NCI-H2107 treated with DMSO at 0.1 percent for 48 hours (cell line): Measurements from ENCODE around the gene SOWAHA.
"Not testable (repeated sequence)": the region's sequence is repeated elsewhere in the genome, so short reads cannot be mapped to it uniquely, and the experiment has no call there.

ENCODE experiments used
- DNase-seq: peaks from one replicate; lab custom pipeline; 2025; ENCODE audit not compliant: unreplicated experiment; lab: John Stamatoyannopoulos, UW

The SOWAHA gene

DNA sequence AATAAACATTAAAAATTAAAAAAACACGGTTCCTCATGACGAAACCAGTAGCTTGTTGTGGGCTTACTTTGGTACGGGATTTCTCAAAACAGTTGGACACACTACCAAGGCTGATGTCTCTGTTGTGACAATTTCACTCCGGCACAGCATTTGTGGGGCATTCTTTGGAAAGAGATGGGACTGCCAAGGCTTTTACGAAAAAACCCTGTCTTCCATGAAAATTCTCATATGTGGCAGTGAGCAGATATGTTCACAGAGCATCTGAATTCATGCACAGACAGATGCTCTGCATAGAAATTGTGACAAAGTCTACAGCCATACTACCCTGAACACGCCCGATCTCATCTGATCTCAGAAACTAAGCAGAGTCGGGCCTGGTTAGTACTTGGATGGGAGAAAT lies 35.2 kb downstream of the SOWAHA start:
- no peak for DNase-seq

DNA sequence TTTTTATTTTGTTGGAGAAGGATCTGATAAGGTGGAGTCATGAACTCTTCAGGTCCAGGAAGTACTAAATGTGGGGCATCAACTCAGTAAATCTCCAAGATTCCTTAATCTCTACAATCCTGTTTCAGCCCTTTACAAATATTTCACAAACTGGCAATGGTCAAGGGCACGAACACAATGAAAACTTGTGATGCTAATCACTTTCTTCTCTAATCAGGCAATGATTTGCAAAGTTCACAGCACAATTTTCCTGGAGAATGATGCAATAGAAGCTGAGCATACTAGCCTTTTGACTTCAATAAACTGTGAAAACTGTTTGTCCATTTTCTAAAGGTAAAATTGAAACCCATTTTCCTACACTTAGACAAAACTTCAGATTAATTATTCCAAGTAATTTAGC lies 36.2 kb downstream of the SOWAHA start:
- no peak for DNase-seq

DNA sequence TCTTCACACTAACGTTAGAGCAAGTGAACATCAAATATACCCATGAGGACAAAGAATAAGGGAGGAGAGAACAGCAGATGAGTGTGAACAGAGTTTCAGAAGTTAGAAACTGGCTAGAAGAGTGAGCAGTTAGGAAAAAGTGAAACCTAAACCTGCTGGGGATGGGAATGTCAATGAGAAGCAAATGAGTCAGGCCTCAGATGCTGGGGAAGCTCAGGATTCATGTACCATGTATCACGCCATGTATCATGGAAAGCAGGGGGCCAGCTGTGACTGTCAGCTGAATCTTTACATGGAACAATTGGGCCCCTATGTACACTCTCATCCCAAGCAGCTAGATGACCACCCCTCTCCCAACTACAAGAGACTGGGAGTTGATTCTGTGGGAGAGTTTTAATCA lies 37.0 kb downstream of the SOWAHA start:
- no peak for DNase-seq

DNA sequence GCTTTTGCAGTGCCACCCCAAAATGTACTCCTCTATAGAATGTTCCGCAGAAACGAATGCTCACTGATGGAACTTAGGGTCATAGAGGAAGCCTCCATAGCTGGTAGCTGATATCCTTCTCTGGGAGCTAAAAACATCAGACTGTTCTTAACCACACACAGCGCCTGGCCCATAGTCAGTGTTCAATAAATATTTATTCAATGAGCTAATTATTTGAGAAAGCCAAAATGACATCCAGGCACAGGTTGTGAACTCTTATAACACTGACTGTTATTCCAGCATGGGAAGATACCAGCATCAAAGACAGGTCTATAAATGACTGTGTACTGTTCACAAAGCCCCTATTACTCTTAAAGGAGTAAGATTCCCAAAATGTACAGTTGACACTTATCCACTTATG lies 40.2 kb downstream of the SOWAHA start:
- DNase-seq: no peak

DNA sequence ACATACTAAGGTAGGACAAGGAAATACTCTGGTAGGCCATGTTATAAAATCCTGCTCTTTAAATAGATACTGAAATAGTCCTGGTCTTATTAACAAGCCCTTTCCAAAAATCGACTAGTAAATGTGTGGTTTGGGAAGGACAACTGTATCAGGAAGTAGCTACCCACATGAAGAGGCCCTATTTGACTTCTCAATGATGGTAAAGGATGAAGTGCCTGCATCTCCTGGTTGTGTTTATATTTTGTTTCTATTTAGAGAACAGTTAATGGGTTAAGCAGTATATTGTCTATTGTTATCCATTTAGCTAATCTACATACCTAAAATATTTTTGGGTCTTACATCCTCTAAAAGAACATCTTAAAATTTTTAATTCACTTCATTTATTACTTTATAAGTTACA lies 40.7 kb downstream of the SOWAHA start:
- no peak for DNase-seq

DNA sequence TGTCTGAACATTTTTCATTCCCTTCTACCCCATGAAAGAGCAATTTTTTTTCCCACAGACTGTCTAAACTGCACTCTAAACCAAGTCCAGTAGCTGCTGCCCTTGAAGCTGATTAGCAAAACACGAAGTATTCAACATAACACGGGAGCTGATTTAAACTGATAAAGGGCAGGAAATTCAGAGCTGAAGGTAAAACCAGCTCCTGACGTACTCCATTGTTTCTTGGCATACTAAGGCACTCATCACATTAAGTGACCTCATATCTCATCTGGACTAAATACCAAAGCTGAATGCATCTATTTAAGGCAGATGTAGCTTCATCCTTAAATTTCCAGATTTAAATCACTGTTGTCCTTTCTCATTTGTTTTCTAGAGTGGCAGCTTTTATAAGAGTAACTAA lies 41.2 kb downstream of the SOWAHA start:
- no peak for DNase-seq

DNA sequence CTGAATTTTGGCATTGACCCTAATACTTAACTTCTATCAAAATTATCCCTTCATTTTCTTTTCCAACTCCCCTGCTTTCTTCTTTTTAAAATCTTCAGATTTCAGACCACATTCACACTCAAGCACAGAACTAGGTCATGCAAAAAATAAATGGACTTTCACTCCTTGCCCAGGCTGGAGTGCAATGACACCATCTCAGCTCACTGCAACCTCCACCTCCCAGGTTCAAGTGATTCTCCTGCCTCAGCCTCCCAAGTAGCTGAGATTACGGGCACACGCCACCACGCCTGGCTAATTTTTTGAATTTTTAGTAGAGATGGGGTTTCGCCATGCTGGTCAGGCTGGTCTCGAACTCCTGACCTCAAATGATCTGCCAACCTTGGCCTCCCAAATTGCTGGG lies 41.9 kb downstream of the SOWAHA start:
- DNase-seq: not testable (repeated sequence)

DNA sequence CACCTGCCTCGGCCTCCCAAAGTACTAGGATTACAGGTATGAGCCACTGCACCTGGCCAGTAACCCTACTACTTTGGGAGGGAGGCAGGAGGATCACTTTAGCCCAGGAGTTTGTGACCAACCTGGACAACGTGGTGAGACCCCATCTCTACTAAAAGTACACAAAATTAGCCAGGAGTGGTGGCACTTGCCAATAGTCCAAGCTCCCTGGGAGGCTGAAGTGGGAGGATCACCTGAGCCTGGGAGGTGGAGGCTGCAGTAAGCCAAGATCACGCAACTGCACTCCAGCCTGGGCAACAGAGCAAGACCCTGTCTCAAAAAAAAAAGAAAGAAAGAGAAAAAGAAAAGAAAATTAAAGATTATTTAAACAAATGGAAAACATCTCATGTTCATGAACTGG lies 42.9 kb downstream of the SOWAHA start:
- DNase-seq: no peak

DNA sequence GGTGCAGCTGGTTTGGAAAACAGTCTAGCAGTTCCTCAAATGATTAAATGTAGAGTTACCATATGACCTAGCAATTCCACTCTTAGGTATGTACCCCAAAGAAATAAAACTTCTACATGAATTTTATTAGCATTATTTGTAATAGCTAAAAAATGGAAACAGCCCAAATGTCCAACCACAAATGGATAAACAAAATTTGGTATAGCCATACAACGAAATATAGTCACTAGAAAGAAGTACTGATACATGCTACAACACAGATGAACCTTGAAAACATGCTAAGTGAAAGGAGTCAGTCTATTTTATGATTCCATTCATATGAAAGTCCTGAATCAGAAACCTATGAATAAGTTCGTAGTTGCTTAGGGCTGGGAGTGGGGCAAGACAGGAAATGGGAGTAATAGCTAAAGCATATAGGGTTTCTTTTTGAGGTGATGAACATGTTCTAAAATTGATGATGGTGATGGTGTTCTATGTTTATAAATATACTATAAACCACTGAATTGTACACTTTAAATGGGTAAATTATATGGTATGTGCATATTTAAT lies 46.9 kb downstream of the SOWAHA start:
- no peak for DNase-seq

DNA sequence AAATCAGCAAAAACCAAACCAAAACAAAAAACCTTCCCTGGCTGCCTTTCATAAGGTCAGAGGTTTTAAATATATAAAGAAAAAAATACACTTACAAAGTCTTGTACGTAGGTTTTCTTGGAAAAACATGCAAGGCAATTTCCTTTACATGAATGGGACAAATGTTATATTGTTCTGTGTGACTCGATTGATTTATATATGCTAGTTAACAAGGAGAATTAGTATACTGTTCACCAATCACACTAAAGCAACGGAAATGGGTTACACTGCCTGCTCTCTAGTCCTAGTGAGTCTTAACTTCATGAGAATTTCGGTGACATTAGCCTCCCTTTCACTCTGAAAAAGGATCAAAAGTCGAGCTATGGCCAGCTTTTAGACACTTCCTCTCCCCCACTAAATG lies 47.6 kb downstream of the SOWAHA start:
- DNase-seq: no peak

DNA sequence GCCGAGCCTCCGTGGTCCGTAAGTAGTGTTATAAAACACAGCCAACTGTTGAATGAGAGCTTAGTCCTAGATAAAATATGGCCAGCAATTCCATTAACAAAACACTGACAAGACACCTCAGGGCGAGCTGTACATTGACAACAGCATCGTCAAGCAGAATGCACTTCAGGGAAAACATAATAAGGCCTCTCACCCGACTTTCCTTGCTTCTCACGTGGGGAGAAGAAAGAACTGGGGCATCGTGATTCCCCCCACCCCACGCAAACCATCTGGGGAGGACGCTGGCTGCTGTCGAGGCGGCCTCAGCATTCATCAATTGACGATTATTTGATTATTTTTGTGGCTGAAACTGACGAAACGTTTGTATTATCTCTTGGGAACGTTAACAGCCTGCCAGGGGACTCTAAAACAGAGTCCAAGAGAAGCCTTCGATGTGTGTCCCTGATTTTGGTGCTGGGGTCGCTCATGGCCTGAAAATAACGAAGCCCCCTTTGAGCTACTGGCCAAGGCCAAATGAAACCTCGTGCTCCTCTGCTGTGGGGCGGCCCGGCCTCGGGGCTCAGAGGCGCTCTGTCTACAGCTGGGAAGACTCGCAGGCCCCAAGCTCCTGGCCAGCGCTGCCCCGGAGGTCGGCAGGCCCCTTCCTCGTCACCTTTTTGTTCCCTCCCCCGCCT lies 52.7 kb downstream of the SOWAHA start:
- no peak for DNase-seq
